ENCODE results near the gene SMIM45.

DNA sequence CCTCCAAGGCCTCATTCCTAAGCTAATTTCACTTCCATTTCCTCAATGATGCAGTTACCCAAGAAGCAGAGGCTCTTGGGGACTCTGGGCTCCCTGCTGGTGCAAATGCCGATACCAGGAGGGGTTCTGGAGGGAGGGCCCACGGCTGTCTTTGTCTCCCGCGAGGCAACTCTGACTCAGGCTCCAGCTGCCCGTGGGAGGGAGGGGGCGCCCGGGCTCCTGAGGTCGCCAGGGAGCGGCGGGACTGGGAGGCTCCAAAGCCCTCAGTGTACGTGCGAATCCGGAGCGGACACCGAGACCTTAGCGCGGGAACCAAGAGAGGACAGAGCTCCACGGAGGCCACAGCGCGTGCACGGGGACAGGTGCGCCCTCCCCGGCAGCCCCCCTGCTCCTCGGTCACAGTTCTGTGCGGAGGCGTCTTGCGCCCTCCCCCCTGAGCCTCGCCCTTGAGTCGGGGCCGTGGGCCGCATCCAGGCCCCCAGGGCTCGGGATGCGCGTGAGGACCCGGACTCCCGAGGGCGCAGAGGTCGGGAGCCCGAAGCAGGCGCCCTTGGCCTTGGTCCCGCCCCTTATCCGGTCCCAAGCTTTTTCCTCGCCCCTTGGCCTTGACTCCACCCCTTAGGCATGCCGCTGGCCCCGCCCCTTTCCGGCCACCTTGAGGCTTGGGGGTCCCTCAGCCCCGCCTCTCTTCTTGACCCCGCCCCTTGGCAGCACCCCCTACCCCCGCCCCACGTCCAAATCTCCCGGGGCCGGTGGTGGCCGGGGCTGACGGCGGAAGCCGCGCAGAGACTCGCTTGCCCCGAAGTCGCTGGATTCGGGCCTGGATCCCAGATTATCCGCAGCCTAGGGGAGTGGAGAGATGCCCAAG lies 32.4 kb upstream of the SMIM45 start:
- TF ChIP-seq POLR2A (IDR thresholded peaks at IDR 0.05; ENCODE audit: low read length), result no peak
- no peak for TF ChIP-seq GATA1 (IDR thresholded peaks at IDR 0.05; ENCODE audit: low read depth, low read length)

Data from erythroblast (primary cell).